ENCODE results near the gene DNMBP.
"Not testable (repeated sequence)": the region's sequence is repeated elsewhere in the genome, so short reads cannot be mapped to it uniquely, and the experiment has no call there.

Gene DNMBP

GRCh38 chr10:99993701-99994689 is 15.8 kb downstream of the DNMBP start:
- DNase-seq (ENCODE audit: low read depth, low spot score) = no peak

- DNase-seq (ENCODE audit: low read depth, low spot score) = not testable (repeated sequence)
Observed at GRCh38 chr10:99985637-99986036, 24.1 kb downstream of the DNMBP start.

- no peak for DNase-seq (ENCODE audit: low read depth, low spot score)
Observed at GRCh38 chr10:99984211-99985034, 25.3 kb downstream of the DNMBP start.

GRCh38 chr10:99983280-99983988 is 26.3 kb downstream of the DNMBP start:
- DNase-seq (ENCODE audit: low read depth, low spot score) = no peak

- DNase-seq (ENCODE audit: low read depth, low spot score) = no peak
Observed at GRCh38 chr10:99982728-99983127, 27.0 kb downstream of the DNMBP start.

GRCh38 chr10:99981581-99982199 is 28.1 kb downstream of the DNMBP start:
- DNase-seq (ENCODE audit: low read depth, low spot score) = no peak

- DNase-seq (ENCODE audit: low read depth, low spot score) = no peak
Observed at GRCh38 chr10:99979066-99979685, 30.6 kb downstream of the DNMBP start.

- no peak for DNase-seq (ENCODE audit: low read depth, low spot score)
Observed at GRCh38 chr10:99977916-99978315, 31.8 kb downstream of the DNMBP start.

GRCh38 chr10:99976886-99977665 is 32.7 kb downstream of the DNMBP start:
- DNase-seq (ENCODE audit: low read depth, low spot score) = no peak

- DNase-seq (ENCODE audit: low read depth, low spot score) = peak; percentile 60
Observed at GRCh38 chr10:99975942-99976809, 33.6 kb downstream of the DNMBP start.

GRCh38 chr10:99975106-99975829 is 34.5 kb downstream of the DNMBP start:
- no peak for DNase-seq (ENCODE audit: low read depth, low spot score)

- no peak for DNase-seq (ENCODE audit: low read depth, low spot score)
Observed at GRCh38 chr10:99973190-99973589, 36.6 kb downstream of the DNMBP start.

- DNase-seq (ENCODE audit: low read depth, low spot score) = no peak
Observed at GRCh38 chr10:99967961-99968360, 41.8 kb downstream of the DNMBP start.

- no peak for DNase-seq (ENCODE audit: low read depth, low spot score)
Observed at GRCh38 chr10:99966306-99966705, 43.4 kb downstream of the DNMBP start.

GRCh38 chr10:99965700-99966099 is 44.0 kb downstream of the DNMBP start:
- DNase-seq (ENCODE audit: low read depth, low spot score) = no peak

- DNase-seq (ENCODE audit: low read depth, low spot score) = no peak
Observed at GRCh38 chr10:99964791-99965190, 45.0 kb downstream of the DNMBP start.

GRCh38 chr10:99963467-99964165 is 46.1 kb downstream of the DNMBP start:
- DNase-seq (ENCODE audit: low read depth, low spot score) = not testable (repeated sequence)

GRCh38 chr10:99958806-99959205 is 50.9 kb downstream of the DNMBP start:
- DNase-seq (ENCODE audit: low read depth, low spot score) = no peak

All from smooth muscle cell of the brain vasculature (primary cell).